Esophagus (tissue), 2 donors: Measurements from ENCODE around the gene AGAP9. TPM values are rescaled to one million over a fixed set of nuclear protein-coding genes. Genes with fewer than 3 reads are reported as not detected.

ENCODE experiments used
- H3K27ac ChIP-seq, 2 donors: one replicate each; pipeline ENCODE4 v1.5.1; 2013; ENCODE audit warnings: low read depth in 2 of 2, mild to moderate bottlenecking in 2 of 2, inconsistent platforms in 1 of 2, low read length in 1 of 2, moderate library complexity in 1 of 2
- H3K27me3 ChIP-seq, 2 donors: one replicate each; pipeline ENCODE4 v1.6.1; 2013; ENCODE audit warnings: low read length in 2 of 2, control low read depth in 1 of 2, mild to moderate bottlenecking in 1 of 2; ENCODE audit not compliant: insufficient read depth in 2 of 2, control insufficient read depth in 1 of 2
- H3K36me3 ChIP-seq, 2 donors: one replicate each; pipeline ENCODE4 v1.6.1; 2013; ENCODE audit warnings: low read length in 1 of 2; ENCODE audit not compliant: control insufficient read depth in 2 of 2, insufficient read depth in 2 of 2
- H3K4me1 ChIP-seq, 2 donors: one replicate each; pipeline ENCODE4 v1.6.1; 2013; ENCODE audit warnings: low read length in 1 of 2; ENCODE audit not compliant: control insufficient read depth in 2 of 2, insufficient read depth in 2 of 2
- H3K4me3 ChIP-seq, 2 donors: one replicate each; pipeline ENCODE4 v1.5.1; 2013; ENCODE audit warnings: low read length in 2 of 2, mild to moderate bottlenecking in 2 of 2, low read depth in 1 of 2, moderate library complexity in 1 of 2
- H3K9me3 ChIP-seq, 2 donors: one replicate each; pipeline ENCODE4 v1.6.1; 2013; ENCODE audit warnings: mild to moderate bottlenecking in 2 of 2, low read depth in 1 of 2, low read length in 1 of 2, moderate library complexity in 1 of 2; ENCODE audit not compliant: control insufficient read depth in 2 of 2, insufficient read depth in 1 of 2
- WGBS, 2 donors: extraction: QIAGEN DNeasy Blood & Tissue Kit; methylation state at CpG; one replicate each; pipeline ENCODE4 v1.1.7; 2013; 5-methylcytosine and 5-hydroxymethylcytosine counted together
- polyA plus RNA-seq, 2 donors: library from polyadenylated mRNA; stranded (reverse); fragments of 200-250 nt; gene quantifications; one replicate each; pipeline ENCODE4 v1.2.3, GENCODE V29; 2013
- donor health status: healthy with polysubstance abuse.
- donor health status: Bipolar disorder and iron deficiency.

The AGAP9 gene
- polyA plus RNA-seq, 2 donors = 3.7 to 19.8 TPM

- H3K4me3 ChIP-seq = no peak overlapping the region
- no peaks in the 10 kb centered on the region for H3K4me1 ChIP-seq
- H3K36me3 ChIP-seq = no peaks in the 10 kb centered on the region
- WGBS, 2 donors = 72 to 77% methylated on average over 10 of the region's 10 CpGs
- no peaks in the 10 kb centered on the region for H3K27me3 ChIP-seq
- H3K27ac ChIP-seq = no peak overlapping the region
- H3K9me3 ChIP-seq = no peaks in the 10 kb centered on the region
Measured at GRCh38 chr10:47454008-47454779, 69.2 kb downstream of the AGAP9 start.

- no peaks in the 10 kb centered on the region for H3K4me1 ChIP-seq
- WGBS, 2 donors = 76 to 77% methylated on average over 7 of the region's 7 CpGs
- no peaks in the 10 kb centered on the region for H3K27me3 ChIP-seq
- no peak overlapping the region for H3K27ac ChIP-seq
- H3K4me3 ChIP-seq = no peak overlapping the region
- H3K9me3 ChIP-seq = no peaks in the 10 kb centered on the region
- H3K36me3 ChIP-seq = no peaks in the 10 kb centered on the region
Measured at GRCh38 chr10:47453141-47454007, 70.1 kb downstream of the AGAP9 start.

DNA sequence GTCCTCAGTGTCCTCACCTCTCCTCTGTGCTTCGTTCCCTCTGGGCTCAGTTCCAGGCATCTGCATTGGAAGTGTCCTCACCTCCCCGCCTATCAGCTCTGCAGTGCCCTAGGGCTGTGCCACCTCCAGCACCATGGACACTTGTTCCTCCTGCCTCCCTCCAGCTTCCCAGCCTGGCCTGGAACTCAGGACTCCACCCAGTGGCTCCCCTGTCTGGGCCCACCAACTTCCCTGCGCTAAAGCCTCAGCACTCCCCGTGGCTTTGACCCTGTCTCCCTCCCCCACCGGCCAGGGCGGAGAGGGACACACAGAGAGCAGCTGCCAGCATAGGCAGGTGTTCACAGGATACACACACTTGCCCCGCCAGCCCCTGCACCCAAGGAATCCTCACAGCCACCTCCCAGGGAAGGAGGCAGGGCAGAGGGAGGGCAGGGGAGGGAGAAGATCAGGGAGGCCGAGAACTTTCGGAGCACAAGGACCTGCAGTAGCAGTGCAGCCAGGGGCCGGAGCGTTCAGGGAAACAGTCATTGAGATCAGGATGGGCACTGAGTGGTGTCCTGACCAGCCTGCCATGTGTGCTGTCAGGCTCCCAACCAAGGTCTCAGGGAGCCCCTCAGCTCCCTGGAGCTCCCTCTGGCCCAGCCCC, 70.8 kb downstream of the AGAP9 start:
- Histone ChIP-seq H3K27ac (no peak overlapping the region), H3K4me1 (no peaks in the 10 kb centered on the region), H3K27me3 (no peaks in the 10 kb centered on the region), H3K9me3 (no peaks in the 10 kb centered on the region), H3K36me3 (no peaks in the 10 kb centered on the region), H3K4me3 (no peak overlapping the region)
- 73 to 75% methylated on average over 11 of the region's 11 CpGs for WGBS, 2 donors

DNA sequence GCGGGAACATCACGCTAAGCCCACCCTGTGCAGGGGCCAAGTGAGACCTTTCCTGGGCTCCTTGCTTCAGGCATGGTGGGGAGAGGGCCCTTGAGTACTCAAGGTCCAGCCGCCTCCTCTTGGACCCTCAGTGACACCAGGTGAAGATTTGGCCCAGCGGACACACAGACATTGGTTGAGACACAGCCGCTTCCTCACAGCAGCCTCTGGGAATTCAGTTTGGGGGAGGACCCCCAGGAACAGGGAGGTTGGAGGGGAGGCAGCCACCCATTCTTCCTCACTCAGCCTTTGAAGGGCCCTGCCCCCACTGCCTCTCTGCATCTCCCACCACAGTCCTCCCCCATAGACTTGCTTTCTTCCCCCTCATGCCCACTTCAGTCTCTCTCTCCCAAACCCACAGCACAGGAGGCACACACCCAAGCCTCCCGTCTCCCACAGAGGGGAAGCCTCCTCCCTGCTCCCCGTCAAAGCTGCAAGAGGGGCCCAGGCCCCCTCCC, 71.4 kb downstream of the AGAP9 start:
- H3K27me3 ChIP-seq = no peaks in the 10 kb centered on the region
- no peaks in the 10 kb centered on the region for H3K4me1 ChIP-seq

More for the DNA sequence above, 71.4 kb downstream of the AGAP9 start:
- WGBS, 2 donors = 77 to 87% methylated on average over 7 of the region's 7 CpGs
- no peaks in the 10 kb centered on the region for H3K36me3 ChIP-seq
- H3K4me3 ChIP-seq = no peak overlapping the region
- H3K27ac ChIP-seq = no peak overlapping the region
- H3K9me3 ChIP-seq = no peaks in the 10 kb centered on the region

Other genes starting within 250 kb of the AGAP9 start
- under 1 TPM; 0.22 to 0.33 TPM for gene GDF10, start 223.4 kb downstream of the AGAP9 start, polyA plus RNA-seq
- not detected for gene GDF2, start 201.2 kb downstream of the AGAP9 start, polyA plus RNA-seq
- not detected for gene RBP3, start 175.3 kb downstream of the AGAP9 start, polyA plus RNA-seq
- under 1 TPM; 0.81 to 0.94 TPM for gene ZNF488, start 139.3 kb downstream of the AGAP9 start, polyA plus RNA-seq
- gene ANXA8, start 39.5 kb downstream of the AGAP9 start, polyA plus RNA-seq = 100 to 1,000 TPM; 250 to 261 TPM
- gene FAM25G, start 31.9 kb downstream of the AGAP9 start, polyA plus RNA-seq = 100 to 1,000 TPM in 1 of 2 donors, 1 to 10 TPM in 1; 6.3 to 123 TPM
- gene SYT15B, start 240.0 kb upstream of the AGAP9 start, polyA plus RNA-seq = 1 to 10 TPM in 1 of 2 donors, under 1 TPM in 1; 0.67 to 1.3 TPM